NCI-H510A (cell line): ENCODE measurements around the gene SCYGR7.

Source experiments
- DNase-seq: peaks from one replicate; lab custom pipeline; 2025; lab: John Stamatoyannopoulos, UW

SCYGR7 gene

GRCh38 chr2:227759411-227760118, 31.4 kb downstream of the SCYGR7 start:
- no peak for DNase-seq

GRCh38 chr2:227761740-227762476, 33.8 kb downstream of the SCYGR7 start:
- DNase-seq, result no peak

GRCh38 chr2:227765788-227766372, 37.7 kb downstream of the SCYGR7 start:
- DNase-seq, result no peak

GRCh38 chr2:227766373-227766883, 38.3 kb downstream of the SCYGR7 start:
- DNase-seq, result peak; percentile 65

GRCh38 chr2:227767830-227768229, 39.7 kb downstream of the SCYGR7 start:
- no peak for DNase-seq

- DNase-seq, result peak; percentile 76
Observed at GRCh38 chr2:227772197-227772661, 44.1 kb downstream of the SCYGR7 start.

- no peak for DNase-seq
Observed at GRCh38 chr2:227772932-227773331, 44.8 kb downstream of the SCYGR7 start.

- DNase-seq, result no peak
Observed at GRCh38 chr2:227774011-227774624, 46.0 kb downstream of the SCYGR7 start.

GRCh38 chr2:227774895-227775842, 47.0 kb downstream of the SCYGR7 start:
- no peak for DNase-seq
